ENCODE results near the gene BTF3. TPM values are rescaled to one million over a fixed set of nuclear protein-coding genes. Genes with fewer than 3 reads are reported as not detected.

Gene BTF3
- total RNA-seq, 1 experiment from 2014 or later: 1,385 TPM

DNA sequence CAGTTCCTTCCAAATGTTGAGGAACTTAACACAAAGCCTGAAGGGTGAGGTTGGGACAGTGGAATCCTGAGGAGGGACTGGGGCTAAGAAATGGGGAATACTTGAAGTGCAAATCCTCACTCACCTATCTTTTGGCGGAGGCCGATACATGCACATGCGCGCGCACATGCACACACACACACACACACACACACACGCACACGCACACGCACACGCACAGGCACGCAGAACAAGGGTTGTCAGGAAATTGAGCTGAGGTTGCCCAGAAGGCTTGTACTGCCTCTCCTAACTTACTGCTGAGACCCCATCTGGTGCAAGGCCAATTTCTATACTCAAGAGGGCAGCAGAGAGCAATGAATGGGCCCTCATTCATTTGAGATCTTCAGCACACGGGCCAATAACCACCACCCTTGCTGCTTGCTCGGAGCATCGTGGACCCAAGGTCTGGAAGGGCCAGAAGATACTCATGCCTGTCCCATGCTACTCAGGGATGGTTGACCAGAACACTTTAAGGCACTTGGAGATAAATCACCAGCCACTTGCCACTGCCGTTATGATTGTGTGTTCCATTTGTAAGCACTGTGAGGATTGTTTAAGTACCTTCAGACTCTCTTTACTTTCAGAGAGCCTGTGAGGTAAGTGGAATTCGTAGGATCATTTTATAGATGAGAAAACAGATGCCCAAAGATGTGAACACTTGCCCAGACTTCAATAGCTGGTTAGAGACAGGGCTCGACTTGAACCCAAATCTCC is 21.5 kb downstream of the BTF3 start:
- peak; percentile 83 for DNase-seq (ENCODE audit: extremely low read depth, low read depth)

DNA sequence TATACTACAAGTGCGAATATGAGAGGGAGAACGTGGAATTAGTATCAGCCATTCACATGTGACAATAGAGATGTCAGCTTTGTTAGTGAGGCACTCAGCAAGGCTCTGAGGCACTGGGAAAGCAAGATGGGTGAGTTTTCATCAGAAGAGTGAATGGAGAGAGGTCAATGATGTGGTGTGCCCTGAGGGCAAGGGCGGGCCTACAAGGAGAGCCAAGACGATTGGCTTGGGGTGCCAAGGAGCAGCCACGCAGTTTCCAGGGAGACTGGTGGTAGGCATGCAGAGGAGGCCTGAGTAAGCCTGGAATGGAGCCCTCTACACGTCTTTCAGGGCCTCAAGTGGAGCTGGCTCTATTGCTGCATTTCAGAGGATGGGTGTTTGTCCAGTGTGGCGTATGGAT is 24.7 kb downstream of the BTF3 start:
- no peak for DNase-seq (ENCODE audit: extremely low read depth, low read depth)

DNA sequence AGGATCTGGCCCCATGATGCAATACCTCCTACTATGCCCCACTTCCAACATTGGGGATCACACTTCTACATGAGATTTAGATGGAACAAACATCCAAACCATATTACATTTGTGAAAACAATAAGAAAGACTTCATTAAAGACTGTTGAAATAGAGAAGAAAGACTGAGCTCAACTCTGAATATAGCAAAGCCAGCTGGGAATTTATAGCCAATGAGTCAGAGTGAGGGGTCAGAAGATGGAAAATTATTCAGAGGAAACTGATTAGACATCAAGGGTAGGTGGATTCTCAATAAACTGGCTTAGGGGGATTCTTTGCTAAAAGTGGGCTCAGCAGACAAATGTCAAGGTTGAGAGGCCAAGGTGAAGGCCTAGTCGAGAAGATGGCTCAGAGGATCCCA is 25.6 kb downstream of the BTF3 start:
- no peak for DNase-seq (ENCODE audit: extremely low read depth, low read depth)

DNA sequence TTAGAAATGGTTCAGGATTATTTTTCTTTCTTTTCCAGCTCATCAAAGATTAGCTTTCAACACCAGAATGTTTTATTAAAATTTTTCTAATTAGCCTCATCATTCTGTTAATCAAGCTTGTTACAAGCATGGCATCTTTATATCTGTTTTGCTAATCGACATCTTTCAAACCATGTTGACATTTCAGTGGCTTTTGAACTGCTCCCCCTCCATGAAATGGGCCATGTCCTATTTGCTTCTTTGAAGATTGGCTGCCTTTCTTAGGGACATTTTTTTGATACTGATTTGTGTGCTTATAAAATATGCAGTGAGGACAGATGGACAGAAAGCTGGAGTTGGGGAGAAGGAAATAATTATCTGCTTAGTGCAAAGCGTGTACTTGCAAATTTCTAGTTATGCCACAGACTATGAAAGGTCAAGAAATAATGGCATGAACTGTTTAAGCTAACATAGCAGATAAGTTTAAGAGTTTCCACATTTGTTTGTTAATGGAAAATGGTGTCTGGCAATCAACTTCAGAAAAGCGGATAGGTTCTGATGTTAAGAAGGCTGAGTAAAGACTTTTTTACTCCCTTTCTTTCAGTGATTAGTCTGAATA is 27.5 kb downstream of the BTF3 start:
- no peak for DNase-seq (ENCODE audit: extremely low read depth, low read depth)

DNA sequence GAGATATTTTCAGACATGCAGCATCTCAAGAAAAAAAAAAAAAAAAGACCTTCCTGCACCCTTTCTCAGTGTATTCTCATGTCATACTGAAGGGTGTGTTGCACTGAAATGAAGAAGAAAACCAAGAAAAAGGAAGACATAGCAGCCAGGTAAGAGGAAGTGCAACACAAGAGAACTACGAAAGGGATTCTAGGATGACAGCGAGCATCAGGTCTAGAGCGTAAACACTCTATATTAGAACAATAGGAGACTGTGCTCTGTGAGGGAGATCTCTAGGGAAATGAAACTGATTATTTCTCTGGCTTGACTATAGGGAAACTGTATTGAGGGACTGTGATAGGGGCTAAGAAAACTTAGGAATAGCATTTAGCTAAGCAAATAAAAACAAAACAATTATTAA is 30.0 kb downstream of the BTF3 start:
- no peak for DNase-seq (ENCODE audit: extremely low read depth, low read depth)

DNA sequence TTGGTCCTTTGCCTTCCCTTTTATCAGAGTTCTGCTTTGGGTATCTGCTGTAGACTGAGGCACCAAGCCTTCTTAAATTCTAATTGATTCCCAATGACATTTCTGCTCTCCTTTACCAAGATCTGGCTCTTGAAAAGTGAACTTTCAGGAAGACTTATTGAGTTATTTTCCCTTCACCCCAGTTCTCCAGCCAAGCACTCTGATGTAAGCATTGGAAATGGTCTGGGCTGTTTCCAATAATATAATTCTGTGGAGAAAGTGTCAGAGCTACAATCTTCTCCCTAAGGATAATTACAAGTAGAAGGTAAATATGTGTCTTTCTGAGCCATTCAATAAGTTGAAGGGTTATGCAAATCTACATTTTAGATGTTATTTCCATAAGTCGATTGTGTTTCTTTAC is 30.8 kb downstream of the BTF3 start:
- no peak for DNase-seq (ENCODE audit: extremely low read depth, low read depth)

DNA sequence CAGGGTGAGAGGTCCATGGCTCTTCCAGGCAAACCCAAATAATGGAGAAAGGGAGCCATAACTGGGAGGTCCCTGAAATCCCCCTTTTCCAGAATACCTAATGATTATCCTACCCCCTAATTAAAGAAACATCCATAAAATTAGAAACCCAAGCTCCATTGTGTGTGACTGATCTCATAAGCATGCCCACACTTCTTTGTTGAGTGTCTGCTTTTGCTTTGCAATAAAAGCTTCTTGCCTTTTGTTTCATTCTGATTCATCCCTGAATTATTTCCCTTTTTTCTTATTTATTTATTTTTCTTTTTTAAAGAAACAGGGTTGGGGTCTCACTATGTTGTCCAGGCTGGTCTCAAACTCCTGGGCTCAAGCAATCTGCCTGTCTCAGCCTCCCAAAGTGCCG is 33.1 kb downstream of the BTF3 start:
- DNase-seq (ENCODE audit: extremely low read depth, low read depth): no peak

DNA sequence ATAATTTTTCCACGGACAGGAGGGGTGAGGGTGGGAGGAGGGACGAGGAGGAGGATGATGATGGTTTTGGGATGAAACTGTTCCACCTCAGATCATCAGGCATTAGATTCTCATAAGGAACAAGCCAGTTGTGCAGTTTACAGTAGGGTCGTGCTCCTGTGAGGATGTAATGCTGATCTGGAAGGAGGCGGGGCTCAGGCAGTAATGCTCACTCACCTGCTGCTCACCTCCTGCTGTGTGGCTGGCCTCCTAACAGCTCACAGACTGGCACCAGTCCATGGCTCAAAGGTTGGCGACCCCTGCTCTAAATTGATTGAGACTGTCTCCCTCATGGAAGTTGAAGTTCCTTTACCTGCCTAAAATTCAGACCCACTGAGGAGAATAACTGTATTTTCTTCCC is 34.0 kb downstream of the BTF3 start:
- DNase-seq (ENCODE audit: extremely low read depth, low read depth): no peak

DNA sequence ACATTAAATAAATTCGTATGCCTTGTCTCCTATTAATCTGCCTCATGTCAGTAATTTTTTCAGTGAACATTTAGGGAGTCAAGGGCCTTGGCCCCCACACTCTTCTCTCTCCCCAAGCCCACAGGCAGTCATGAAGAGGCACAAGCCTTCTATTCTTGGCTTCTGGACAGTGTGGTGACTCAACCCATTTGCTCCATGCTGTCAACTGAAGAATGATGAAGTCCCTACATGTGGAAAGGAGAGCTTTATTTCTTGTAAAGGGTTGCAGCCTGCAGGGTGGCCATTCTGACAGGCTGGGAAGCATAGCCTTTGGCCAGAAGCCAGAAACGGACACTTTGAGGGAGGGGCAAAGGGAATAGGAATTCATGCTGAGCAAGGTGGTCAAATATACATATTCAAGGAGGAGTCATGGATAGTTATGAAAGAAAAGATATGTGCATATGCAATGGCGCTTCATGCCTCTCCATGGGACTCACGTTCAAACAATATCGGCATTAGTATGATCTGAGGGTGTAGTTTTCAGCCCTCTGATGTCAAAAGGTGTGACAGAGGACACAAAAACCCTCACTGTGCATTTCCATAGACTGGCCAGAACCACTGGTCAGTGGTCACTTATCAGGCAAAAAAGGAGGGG is 35.9 kb downstream of the BTF3 start:
- no peak for DNase-seq (ENCODE audit: extremely low read depth, low read depth)

DNA sequence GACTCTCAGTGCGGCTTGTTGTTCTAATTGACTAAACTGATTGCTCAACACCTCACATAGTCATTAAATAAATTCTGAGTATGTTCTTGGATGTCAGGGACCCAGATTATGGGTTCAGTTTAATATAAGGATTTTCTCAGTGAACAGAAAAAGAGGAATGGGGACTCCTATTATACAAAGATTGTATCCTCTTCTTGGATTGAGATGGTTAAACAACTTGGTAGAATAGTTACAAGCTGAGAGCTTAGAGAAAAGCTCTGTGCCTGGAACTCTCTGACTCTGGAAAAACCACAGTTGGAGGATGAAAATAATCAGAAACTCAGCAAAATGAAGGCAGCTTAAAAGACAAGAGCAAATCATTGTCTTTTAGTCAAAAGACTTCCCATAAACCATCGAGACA is 36.7 kb downstream of the BTF3 start:
- no peak for DNase-seq (ENCODE audit: extremely low read depth, low read depth)

DNA sequence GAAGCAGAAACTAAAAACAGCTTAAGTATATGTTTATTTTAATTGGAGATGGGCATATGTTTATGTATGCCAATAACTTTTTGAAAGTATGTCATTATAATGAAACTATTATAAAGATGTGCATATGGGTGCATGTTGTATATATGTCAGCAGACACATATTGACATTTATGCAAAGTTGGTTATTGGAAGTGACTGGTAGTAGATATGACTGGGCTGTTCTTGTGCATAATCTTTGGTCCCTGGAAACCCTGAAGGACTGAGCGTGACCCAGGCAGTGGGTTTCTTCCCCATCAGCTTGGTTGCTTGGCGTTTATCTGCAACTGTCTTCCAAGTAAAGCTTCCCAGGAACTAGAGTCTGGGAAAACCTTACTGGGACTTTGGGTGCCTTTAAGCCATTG is 41.5 kb downstream of the BTF3 start:
- no peak for DNase-seq (ENCODE audit: extremely low read depth, low read depth)

DNA sequence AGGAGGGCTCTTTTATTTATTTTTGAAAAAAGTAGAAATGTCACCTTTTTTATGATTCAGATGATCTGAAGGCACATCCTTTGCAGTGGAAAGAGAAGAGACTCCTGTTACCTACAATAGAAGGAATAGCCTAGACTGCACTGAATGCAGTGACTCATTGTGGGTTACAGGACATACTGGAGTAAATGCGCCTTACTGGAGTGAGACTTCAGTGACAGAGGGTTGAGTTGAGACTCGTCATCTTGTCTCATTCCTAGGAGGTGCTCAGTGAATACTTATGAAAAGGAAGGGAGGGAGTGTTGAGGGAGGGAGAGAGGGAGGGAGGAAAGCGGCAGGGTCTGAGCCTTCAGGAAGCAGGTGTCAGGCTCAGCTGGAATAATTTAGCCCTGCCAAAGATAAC is 42.0 kb downstream of the BTF3 start:
- no peak for DNase-seq (ENCODE audit: extremely low read depth, low read depth)

DNA sequence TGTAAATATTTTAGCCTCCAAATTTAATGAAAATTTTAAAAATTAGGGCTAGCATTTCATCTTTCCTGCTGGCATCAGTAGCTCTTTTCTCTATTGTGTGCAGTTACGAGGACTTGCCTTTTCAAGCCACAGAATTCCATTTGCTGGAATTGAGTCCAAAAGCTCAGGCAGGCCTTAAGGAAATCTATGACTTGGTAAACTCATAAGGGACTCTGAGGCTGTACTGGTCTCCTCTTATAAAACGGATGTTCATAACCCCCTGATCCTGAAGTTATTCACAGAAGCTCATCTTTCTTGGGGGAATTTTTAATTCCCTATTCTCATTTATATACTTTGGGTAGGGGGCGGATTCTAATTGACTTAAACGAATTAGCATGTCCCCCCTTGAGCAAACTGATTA is 43.8 kb downstream of the BTF3 start:
- no peak for DNase-seq (ENCODE audit: extremely low read depth, low read depth)

DNA sequence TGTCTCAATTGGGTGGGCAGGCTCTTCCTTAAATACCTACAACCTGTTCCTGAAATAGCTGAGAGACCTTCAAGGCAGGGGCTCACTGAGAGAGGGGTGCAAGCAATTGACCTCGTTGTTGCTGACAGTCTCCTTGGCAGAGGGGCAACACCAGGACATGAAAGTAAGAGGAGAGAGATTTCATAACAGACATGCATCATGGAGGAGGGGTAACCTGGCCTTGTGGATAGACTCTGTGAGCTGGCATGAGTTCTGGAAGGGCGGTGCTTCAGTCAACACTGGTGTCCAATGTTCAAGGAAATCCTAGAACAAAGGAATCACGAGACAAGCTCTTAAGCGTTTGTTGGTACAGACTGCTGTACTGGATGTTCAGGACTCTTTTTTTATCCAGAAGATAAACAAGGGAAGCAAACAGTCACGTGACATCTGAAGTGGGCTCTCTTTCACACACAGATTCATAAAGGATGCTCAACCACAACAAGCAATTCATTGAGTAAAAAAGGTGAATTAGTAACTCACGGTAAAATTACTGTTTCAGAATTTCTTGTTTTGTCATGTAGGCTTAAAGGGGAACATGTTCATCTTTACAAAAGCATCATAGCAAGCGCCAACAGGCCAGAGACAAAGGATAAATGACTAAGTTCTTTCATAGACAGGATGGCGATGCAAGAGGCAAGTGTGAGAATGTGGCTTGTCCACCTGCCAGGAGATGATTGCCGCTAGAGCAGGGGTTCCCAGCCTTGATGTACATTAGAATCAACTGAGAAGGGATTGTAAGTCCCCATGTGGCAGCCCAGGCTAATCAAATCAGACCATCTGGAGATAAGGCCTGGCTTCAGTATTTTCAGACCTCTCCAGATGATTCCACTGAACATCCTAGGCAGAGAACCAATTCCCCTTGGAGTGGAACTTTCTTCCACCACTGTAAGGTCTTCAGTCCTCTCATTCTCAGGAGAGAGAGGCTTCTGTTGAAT is 46.5 kb downstream of the BTF3 start:
- no peak for DNase-seq (ENCODE audit: extremely low read depth, low read depth)

DNA sequence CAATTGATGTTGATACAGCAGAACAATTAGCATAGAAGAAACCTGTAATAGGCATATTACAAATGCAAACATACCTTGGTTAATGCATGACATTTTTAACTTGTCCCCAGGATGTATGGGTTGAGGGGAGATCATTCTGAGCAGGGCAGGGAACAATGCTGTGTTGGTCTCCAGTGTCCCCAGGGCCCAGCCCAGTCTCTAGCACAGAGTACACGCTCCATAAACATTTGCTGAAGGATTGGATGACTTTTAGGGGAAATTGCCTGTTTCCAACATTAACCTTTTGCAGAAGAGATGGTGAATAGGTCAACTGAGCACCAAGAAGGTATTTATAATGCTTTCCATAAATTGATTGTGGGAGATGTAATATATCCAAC is 47.1 kb downstream of the BTF3 start:
- DNase-seq (ENCODE audit: extremely low read depth, low read depth): no peak

DNA sequence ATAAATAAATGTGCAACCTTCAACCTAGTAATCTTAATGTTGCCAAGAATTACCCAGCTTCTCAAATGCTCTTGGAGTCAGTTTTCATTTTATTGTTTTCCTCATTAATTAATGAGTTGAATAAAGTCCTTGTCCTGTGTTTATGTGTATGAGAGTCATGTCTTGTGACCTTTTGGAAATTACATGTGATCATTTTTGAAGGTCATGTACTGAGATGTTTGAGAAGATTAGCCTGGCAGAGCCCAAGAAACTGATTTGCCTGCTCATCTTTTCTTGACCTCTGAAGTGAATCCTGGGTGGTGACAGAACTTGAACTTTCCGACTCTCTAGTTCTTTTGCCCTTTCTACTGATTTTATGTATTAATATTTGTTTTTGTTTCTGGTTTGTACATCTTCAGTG is 51.8 kb downstream of the BTF3 start:
- no peak for DNase-seq (ENCODE audit: extremely low read depth, low read depth)

DNA sequence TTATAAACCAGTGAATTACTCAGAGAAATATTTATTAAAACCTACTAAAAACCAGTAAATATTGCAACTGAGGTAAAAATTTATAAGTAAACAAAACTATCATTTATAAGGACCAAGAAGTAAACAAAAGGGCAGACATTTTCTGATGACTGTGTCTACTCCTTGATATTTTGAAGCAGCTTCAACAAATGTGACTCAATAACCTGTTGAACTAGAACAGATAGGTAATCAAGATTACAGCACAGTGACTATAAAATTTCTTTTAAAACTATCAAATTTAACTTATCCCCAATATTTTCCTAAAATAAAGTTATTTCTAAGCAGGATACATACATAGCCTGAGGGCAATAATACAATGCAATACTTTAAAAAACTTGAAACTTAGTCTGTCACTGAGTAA is 54.4 kb downstream of the BTF3 start:
- no peak for DNase-seq (ENCODE audit: extremely low read depth, low read depth)

Measured in NCI-H460 (cell line).